HTERT RPE-1 (cell line): ENCODE data around the gene CCN2.

Source experiments
- in situ Hi-C: fragments of 300-500 bp; cut with MboI; formaldehyde crosslinking; loops from 4 replicates; pipeline ENCODE4 v1.14.3; 2020; ENCODE audit warnings: low sequenced_read_pairs

Gene CCN2

GRCh38 chr6:131967948-131968347 lies 16.8 kb upstream of the CCN2 start:
- in situ Hi-C loops, result no loop called here

- in situ Hi-C loops, result no loop called here
These were observed 15.3 kb upstream of the CCN2 start for GRCh38 chr6:131966443-131966842.

- in situ Hi-C loops, result no loop called here
These were observed 11.9 kb upstream of the CCN2 start for GRCh38 chr6:131963063-131963462.

- in situ Hi-C loops, result no loop called here
These were observed 9.4 kb upstream of the CCN2 start for GRCh38 chr6:131960371-131961133.

- in situ Hi-C loops, result no loop called here
These were observed 7.6 kb upstream of the CCN2 start for GRCh38 chr6:131958542-131959470.

GRCh38 chr6:131958095-131958494 lies 6.9 kb upstream of the CCN2 start:
- in situ Hi-C loops, result no loop called here

- in situ Hi-C loops, result no loop called here
These were observed 4.7 kb upstream of the CCN2 start for GRCh38 chr6:131955876-131956275.

GRCh38 chr6:131955192-131955591 lies 4.0 kb upstream of the CCN2 start:
- in situ Hi-C loops, result no loop called here

- in situ Hi-C loops, result no loop called here
These were observed 3.6 kb upstream of the CCN2 start for GRCh38 chr6:131954775-131955107.

- in situ Hi-C loops, result no loop called here
These were observed 3.0 kb upstream of the CCN2 start for GRCh38 chr6:131954059-131954774.

GRCh38 chr6:131952886-131953509 lies 1.8 kb upstream of the CCN2 start:
- in situ Hi-C loops, result no loop called here

GRCh38 chr6:131951576-131952230 lies 531 bp upstream of the CCN2 start:
- in situ Hi-C loops, result no loop called here

GRCh38 chr6:131949909-131950766 lies 1.0 kb downstream of the CCN2 start:
- in situ Hi-C loops, result no loop called here

GRCh38 chr6:131949620-131949908 lies 1.6 kb downstream of the CCN2 start:
- in situ Hi-C loops, result no loop called here

GRCh38 chr6:131948692-131949619 lies 2.2 kb downstream of the CCN2 start:
- in situ Hi-C loops, result no loop called here

- in situ Hi-C loops, result no loop called here
These were observed 3.0 kb downstream of the CCN2 start for GRCh38 chr6:131947986-131948661.

- in situ Hi-C loops, result no loop called here
These were observed 3.9 kb downstream of the CCN2 start for GRCh38 chr6:131946992-131947955.
